ENCODE measurements around the gene FCHSD2. TPM values are rescaled to one million over a fixed set of nuclear protein-coding genes. Genes with fewer than 3 reads are reported as not detected.
A peak's percentile ranks its signal among the peaks of the same experiment; 100 is the strongest.

The FCHSD2 gene
- total and polyA plus RNA-seq, 2 donors (not counting 1 experiment from before 2014, with no cell fraction given) = 113 to 189 TPM

DNA sequence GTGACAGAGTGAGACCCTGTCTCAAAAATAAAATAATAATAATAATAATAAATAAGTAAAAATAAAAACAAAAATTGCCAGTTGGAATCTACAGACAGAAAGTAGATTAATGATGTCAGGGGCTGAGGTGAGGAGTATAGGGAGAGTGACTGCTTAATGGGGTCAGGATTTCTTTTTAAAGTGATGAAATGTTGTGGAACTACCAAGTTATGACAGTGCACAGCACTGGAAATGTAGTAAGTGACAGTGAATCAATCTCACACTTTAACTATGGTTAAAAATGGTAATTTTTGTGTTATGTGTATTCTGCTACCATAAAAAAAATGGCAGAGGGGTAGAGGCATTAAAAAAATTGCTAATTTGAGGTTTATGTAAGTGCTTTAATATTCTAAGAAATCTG, 240.7 kb downstream of the FCHSD2 start:
- Histone ChIP-seq H3K27me3 (replicated peaks in 1 of 4; ENCODE audit: control extremely low read depth in 1 of 4, control insufficient read depth in 3 of 4, insufficient read depth in 4 of 4, low read length in 3 of 4) (no peaks in the 10 kb centered on the region), H3K27ac (ENCODE audit: low read length in 2 of 2) (no peak overlapping the region), H3K4me1 (ENCODE audit: control insufficient read depth in 2 of 2, insufficient read depth in 2 of 2, low read length in 2 of 2) (no peaks in the 10 kb centered on the region), H2AFZ (ENCODE audit: insufficient read depth, low read depth, low read length, poor library complexity, severe bottlenecking) (no peak overlapping the region), H3K4me2 (replicated peaks; ENCODE audit: low read depth, low read length, poor library complexity, severe bottlenecking) (no peak overlapping the region), H3K9ac (ENCODE audit: low read length) (no peak overlapping the region), H3K4me3 (ENCODE audit: control extremely low read depth in 1 of 5, extremely low read depth in 1 of 5, insufficient read depth in 1 of 5, low read depth in 2 of 5, low read length in 4 of 5) (no peak overlapping the region), H3K79me2 (ENCODE audit: control insufficient read depth, insufficient read depth, low read length) (peaks cover 3% of the 10 kb centered on the region), H3K36me3 (replicated peaks in 1 of 2; ENCODE audit: control extremely low read depth in 1 of 2, control insufficient read depth in 1 of 2, extremely low read depth in 1 of 2, insufficient read depth in 2 of 2, low read length in 1 of 2) (peaks cover 16 to 66% of the 10 kb centered on the region in 2 experiments), H3K9me3 (ENCODE audit: control extremely low read depth in 1 of 3, control insufficient read depth in 2 of 3, insufficient read depth in 1 of 3, low read length in 2 of 3) (peaks cover 0 to 4% (median 0%) of the 10 kb centered on the region in 3 donors), H4K20me1 (ENCODE audit: control insufficient read depth, insufficient read depth, low read length, poor library complexity, severe bottlenecking) (peaks cover 10% of the 10 kb centered on the region)
- H3K27me3 Mint-ChIP-seq = no peaks in the 10 kb centered on the region
- intact Hi-C loops (cut with micrococcal nuclease) = no loop called here
- no peak overlapping the region for H3K4me3 Mint-ChIP-seq
- TF ChIP-seq, protein P1, sequence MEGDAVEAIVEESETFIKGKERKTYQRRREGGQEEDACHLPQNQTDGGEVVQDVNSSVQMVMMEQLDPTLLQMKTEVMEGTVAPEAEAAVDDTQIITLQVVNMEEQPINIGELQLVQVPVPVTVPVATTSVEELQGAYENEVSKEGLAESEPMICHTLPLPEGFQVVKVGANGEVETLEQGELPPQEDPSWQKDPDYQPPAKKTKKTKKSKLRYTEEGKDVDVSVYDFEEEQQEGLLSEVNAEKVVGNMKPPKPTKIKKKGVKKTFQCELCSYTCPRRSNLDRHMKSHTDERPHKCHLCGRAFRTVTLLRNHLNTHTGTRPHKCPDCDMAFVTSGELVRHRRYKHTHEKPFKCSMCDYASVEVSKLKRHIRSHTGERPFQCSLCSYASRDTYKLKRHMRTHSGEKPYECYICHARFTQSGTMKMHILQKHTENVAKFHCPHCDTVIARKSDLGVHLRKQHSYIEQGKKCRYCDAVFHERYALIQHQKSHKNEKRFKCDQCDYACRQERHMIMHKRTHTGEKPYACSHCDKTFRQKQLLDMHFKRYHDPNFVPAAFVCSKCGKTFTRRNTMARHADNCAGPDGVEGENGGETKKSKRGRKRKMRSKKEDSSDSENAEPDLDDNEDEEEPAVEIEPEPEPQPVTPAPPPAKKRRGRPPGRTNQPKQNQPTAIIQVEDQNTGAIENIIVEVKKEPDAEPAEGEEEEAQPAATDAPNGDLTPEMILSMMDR (IDR thresholded peaks at IDR 0.05) = no peak
- no peak for TF ChIP-seq EZH2 (IDR thresholded peaks at IDR 0.05; ENCODE audit: borderline replicate concordance, insufficient read depth, low read depth, low read length, poor library complexity, severe bottlenecking)
- ATAC-seq (ENCODE audit: low read depth) = no peak
- H3K27ac Mint-ChIP-seq = peak overlapping the region; percentile 34
- ChIA-PET CTCF (no interaction called here), POLR2A (no interaction called here)
- peaks cover 9% of the 10 kb centered on the region for H3K4me1 Mint-ChIP-seq
- no peaks in the 10 kb centered on the region for H3K9me3 Mint-ChIP-seq (ENCODE audit: insufficient read depth)
- no peak for DNase-seq

DNA sequence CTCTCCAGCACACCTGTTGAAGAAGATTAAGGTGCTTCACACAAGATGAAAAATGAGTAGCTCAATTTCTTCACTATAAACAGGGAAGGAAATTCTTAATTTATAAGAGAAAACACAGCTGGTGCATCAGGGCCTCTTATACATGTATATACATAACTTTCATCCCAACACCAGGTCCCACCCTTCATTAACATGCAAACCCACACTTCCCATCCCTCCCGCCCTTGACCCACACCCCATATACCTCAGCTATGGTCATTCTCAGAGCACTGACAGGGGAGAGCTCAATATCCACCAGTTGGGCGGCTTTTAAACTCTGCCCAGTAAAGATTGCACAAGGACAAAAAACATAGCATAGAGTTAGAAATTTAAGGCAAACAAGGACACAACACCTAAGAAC, 242.1 kb downstream of the FCHSD2 start:
- Mint-ChIP-seq H3K27me3 (no peaks in the 10 kb centered on the region), H3K27ac (peak overlapping the region; percentile 57), H3K9me3 (ENCODE audit: insufficient read depth) (no peaks in the 10 kb centered on the region), H3K4me3 (no peak overlapping the region), H3K4me1 (peaks cover 4% of the 10 kb centered on the region)
- Histone ChIP-seq H3K79me2 (ENCODE audit: control insufficient read depth, insufficient read depth, low read length) (peaks cover 14% of the 10 kb centered on the region), H3K9ac (ENCODE audit: low read length) (no peak overlapping the region), H3K27me3 (replicated peaks in 1 of 4; ENCODE audit: control extremely low read depth in 1 of 4, control insufficient read depth in 3 of 4, insufficient read depth in 4 of 4, low read length in 3 of 4) (no peaks in the 10 kb centered on the region), H3K4me3 (ENCODE audit: control extremely low read depth in 1 of 5, extremely low read depth in 1 of 5, insufficient read depth in 1 of 5, low read depth in 2 of 5, low read length in 4 of 5) (no peak overlapping the region), H4K20me1 (ENCODE audit: control insufficient read depth, insufficient read depth, low read length, poor library complexity, severe bottlenecking) (peaks cover 12% of the 10 kb centered on the region), H3K36me3 (replicated peaks in 1 of 2; ENCODE audit: control extremely low read depth in 1 of 2, control insufficient read depth in 1 of 2, extremely low read depth in 1 of 2, insufficient read depth in 2 of 2, low read length in 1 of 2) (peaks cover 22 to 75% of the 10 kb centered on the region in 2 experiments), H3K4me2 (replicated peaks; ENCODE audit: low read depth, low read length, poor library complexity, severe bottlenecking) (no peak overlapping the region), H2AFZ (ENCODE audit: insufficient read depth, low read depth, low read length, poor library complexity, severe bottlenecking) (no peak overlapping the region), H3K4me1 (ENCODE audit: control insufficient read depth in 2 of 2, insufficient read depth in 2 of 2, low read length in 2 of 2) (no peaks in the 10 kb centered on the region), H3K27ac (ENCODE audit: low read length in 2 of 2) (peak overlapping the region in 1 of 2 donors; percentile 24), H3K9me3 (ENCODE audit: control extremely low read depth in 1 of 3, control insufficient read depth in 2 of 3, insufficient read depth in 1 of 3, low read length in 2 of 3) (peaks cover 0 to 4% (median 0%) of the 10 kb centered on the region in 3 donors)
- ATAC-seq (ENCODE audit: low read depth) (no peak), DNase-seq (no peak)
- CTCF ChIA-PET = interaction anchor here (0.5 kb wide), 1 partner anchor 37 kb away, joined by 3 read pairs; no protein-coding TSS in a partner anchor
- no peak for TF ChIP-seq EZH2 (IDR thresholded peaks at IDR 0.05; ENCODE audit: borderline replicate concordance, insufficient read depth, low read depth, low read length, poor library complexity, severe bottlenecking)
- TF ChIP-seq, protein P1 (IDR thresholded peaks at IDR 0.05) = no peak
- intact Hi-C loops (cut with micrococcal nuclease) = no loop called here
- POLR2A ChIA-PET = no interaction called here
- WGBS (ENCODE audit: insufficient coverage) = 100% methylated on average over 2 of the region's 2 CpGs

All from B cell (primary cell).